ENCODE measurements around the gene CIAO3.

DNA sequence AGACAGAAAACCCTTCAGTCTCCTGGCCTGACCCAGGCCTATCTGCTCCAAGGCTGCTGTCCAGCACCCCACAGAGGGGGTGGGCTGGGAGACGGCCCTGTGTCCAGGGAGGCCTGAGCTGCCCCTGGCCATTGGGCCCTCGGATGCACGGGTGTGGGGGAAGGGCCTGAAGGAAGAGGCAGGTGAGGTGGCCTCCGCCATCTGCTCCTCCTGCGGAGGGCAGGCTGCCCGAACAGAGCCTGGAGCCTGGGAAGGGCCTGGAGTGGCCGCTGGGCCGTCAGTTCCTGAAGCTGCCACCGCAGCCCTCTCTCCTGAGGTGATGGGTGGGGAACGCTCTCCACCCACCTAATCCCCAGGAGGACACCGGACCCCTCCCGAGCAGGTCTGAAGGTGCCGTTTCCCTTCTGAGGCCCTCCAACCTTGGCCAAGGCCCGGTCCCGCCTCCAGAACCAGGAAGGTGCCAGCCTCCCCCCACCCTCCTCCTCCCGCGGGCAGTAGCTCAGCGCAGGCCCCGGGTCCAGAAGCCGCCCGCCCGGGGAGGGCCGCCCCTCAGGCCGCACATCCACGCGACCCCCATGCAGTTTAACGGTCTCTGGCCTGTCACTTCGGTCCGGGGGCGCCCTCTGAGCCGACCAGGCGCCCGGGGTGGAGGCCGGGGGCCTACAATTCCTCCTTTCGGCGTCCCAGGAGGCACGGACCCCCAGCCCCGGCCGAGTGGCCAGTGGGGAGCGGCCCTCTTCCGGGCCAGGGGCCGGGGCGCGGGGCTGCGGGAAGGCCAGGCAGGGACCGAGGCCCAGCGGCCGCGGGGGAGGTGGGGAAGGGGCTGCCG lies 36.0 kb downstream of the CIAO3 start:
- TF ChIP-seq, protein P1, sequence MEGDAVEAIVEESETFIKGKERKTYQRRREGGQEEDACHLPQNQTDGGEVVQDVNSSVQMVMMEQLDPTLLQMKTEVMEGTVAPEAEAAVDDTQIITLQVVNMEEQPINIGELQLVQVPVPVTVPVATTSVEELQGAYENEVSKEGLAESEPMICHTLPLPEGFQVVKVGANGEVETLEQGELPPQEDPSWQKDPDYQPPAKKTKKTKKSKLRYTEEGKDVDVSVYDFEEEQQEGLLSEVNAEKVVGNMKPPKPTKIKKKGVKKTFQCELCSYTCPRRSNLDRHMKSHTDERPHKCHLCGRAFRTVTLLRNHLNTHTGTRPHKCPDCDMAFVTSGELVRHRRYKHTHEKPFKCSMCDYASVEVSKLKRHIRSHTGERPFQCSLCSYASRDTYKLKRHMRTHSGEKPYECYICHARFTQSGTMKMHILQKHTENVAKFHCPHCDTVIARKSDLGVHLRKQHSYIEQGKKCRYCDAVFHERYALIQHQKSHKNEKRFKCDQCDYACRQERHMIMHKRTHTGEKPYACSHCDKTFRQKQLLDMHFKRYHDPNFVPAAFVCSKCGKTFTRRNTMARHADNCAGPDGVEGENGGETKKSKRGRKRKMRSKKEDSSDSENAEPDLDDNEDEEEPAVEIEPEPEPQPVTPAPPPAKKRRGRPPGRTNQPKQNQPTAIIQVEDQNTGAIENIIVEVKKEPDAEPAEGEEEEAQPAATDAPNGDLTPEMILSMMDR (IDR thresholded peaks at IDR 0.05) = no peak
- TF ChIP-seq POLR2A (IDR thresholded peaks at IDR 0.05) = no peak
